HL-60 (cell line): Measurements from ENCODE around the gene NBAS.

Experiments used
- CTCF ChIP-seq: IDR thresholded peaks from one replicate; pipeline ENCODE4 v1.5.1; 2011; ENCODE audit warnings: low read length, control low read depth, inconsistent platforms; ENCODE audit not compliant: insufficient read depth
- GABPA ChIP-seq: IDR thresholded peaks from 2 replicates; pipeline ENCODE4 v1.6.1; 2012; ENCODE audit warnings: low read depth
- POLR2AphosphoS5 ChIP-seq: IDR thresholded peaks from 2 replicates; pipeline ENCODE4 v1.6.1; 2012; ENCODE audit warnings: low read depth
- REST ChIP-seq: IDR thresholded peaks from 2 replicates; pipeline ENCODE4 v1.6.1; 2012; ENCODE audit warnings: low read depth; ENCODE audit not compliant: insufficient replicate concordance
- SPI1 ChIP-seq: IDR thresholded peaks from 2 replicates; pipeline ENCODE4 v1.6.1; 2012; ENCODE audit warnings: low read depth, mild to moderate bottlenecking, borderline replicate concordance

- TF ChIP-seq CTCF: no peak
- TF ChIP-seq SPI1: no peak
- no peak for TF ChIP-seq REST
- no peak for TF ChIP-seq POLR2AphosphoS5
- no peak for TF ChIP-seq GABPA
These were observed 189.1 kb downstream of the NBAS start for GRCh38 chr2:15372019-15372418.
